Pancreas (tissue), 10 donors: ENCODE results near the gene CSNK1G1. TPM values are rescaled to one million over a fixed set of nuclear protein-coding genes. Genes with fewer than 3 reads are reported as not detected.

Experiments used
- ATAC-seq, 4 donors: fragments of 200-7000 bp; cut with Tn5 transposase; one replicate each; pipeline versions ENCODE4 v1.8.0 to v1.9.1; 2020; ENCODE audit warnings: mild to moderate bottlenecking in 4 of 4, moderate library complexity in 4 of 4
- DNase-seq, 6 donors: peaks; one replicate each; pipeline ENCODE4 v3.0.0-alpha.2; 2020
- FAIRE-seq: peaks from 2 replicates; lab custom pipeline; 2012; peaks lifted over from hg19 to GRCh38; lab: Jason Lieb, UNC
- H3K27ac ChIP-seq, 4 donors: fragments of 200-600 bp; sonication (generic); 1 replicate in 3 of 4; 2 replicates in 1 of 4; pipeline versions ENCODE4 v1.5.0 to v1.8.0; 2020
- H3K27me3 ChIP-seq, 4 donors: fragments of 200-600 bp; one replicate each; pipeline ENCODE4 v1.8.0; 2021
- H3K36me3 ChIP-seq, 3 donors: fragments of 200-600 bp; sonication (generic) in 1 of 3; one replicate each; pipeline versions ENCODE4 v1.5.0 to v1.8.0; 2020 to 2021
- H3K4me1 ChIP-seq, 3 donors: fragments of 200-600 bp; one replicate each; pipeline ENCODE4 v1.8.0; 2021
- H3K4me3 ChIP-seq, 4 donors: fragments of 200-600 bp; sonication (generic) in 2 of 4; one replicate each; pipeline versions ENCODE4 v1.5.0 to v1.8.0; 2020 to 2021
- H3K9me3 ChIP-seq, 4 donors: fragments of 200-600 bp; one replicate each; pipeline ENCODE4 v1.8.0; 2021
- CTCF ChIP-seq, 4 donors: fragments of 200-600 bp; sonication (generic) in 3 of 4; IDR thresholded peaks; one replicate each; pipeline versions ENCODE4 v1.5.0 to v1.8.0; 2021; ENCODE audit warnings: antibody characterized with exemption in 4 of 4
- WGBS, 2 donors: extraction: QIAGEN DNeasy Blood & Tissue Kit; methylation state at CpG; one replicate each; pipeline ENCODE4 v1.1.7; 2013; 5-methylcytosine and 5-hydroxymethylcytosine counted together
- intact Hi-C, 3 donors: fragments of 100-400 bp; cut with DNase I; formaldehyde crosslinking; loops; one replicate each; pipeline versions ENCODE4 v1.11.1 to v1.14.2; 2022
- polyA plus RNA-seq, 2 donors: library from polyadenylated mRNA; stranded (reverse); fragments of 200-250 nt; gene quantifications; one replicate each; pipeline ENCODE4 v1.2.3, GENCODE V29; 2013
- total RNA-seq, 6 donors: library from RNA; stranded (reverse); fragmentation: NEBNext Ultra II Directional in 4 of 6; extraction: Animal tissue kit (Norgen Biotek cat#: 25700) in 4 of 6; gene quantifications; one replicate each; pipeline versions ENCODE4 v1.2.1 to v1.2.4, GENCODE V29; 2021 to 2023
- donor health status: healthy with polysubstance abuse.
- donor health status: DM: no; HTN: no; CAD: no; lungs with moderate emphysema.
- donor health status: DM: no; HTN: no; CAD: no.
- donor health status: control.
- donor health status: control.
- donor health status: Bipolar disorder and iron deficiency.
- donor health status: DM: yes; HTN: yes; CAD: no.
- donor health status: DM: no; HTN: no; CAD: no.
- donor health status: DM: no; HTN: no; CAD: no.
- donor health status: DM: yes; HTN: yes; CAD: no.

Gene CSNK1G1
- total and polyA plus RNA-seq, 8 donors = 2.4 to 12.1 (median 7.0) TPM

GRCh38 chr15:64117759-64118487 lies 238.1 kb downstream of the CSNK1G1 start:
- Histone ChIP-seq H3K27me3 (no peaks in the 10 kb centered on the region), H3K4me1 (no peaks in the 10 kb centered on the region), H3K9me3 (no peaks in the 10 kb centered on the region), H3K36me3 (peaks cover 0 to 64% (median 22%) of the 10 kb centered on the region in 3 donors), H3K4me3 (no peak overlapping the region), H3K27ac (no peak overlapping the region)
- ATAC-seq (peak in 1 of 4 donors; percentile 15), FAIRE-seq (no peak), DNase-seq (no peak)
- no peak for TF ChIP-seq CTCF (IDR thresholded peaks at IDR 0.05)
- intact Hi-C loops = no loop called here
- 64 to 70% methylated on average over 5 of the region's 5 CpGs for WGBS, 2 donors

Other genes starting within 250 kb of the CSNK1G1 start
- gene SNX22, start 204.4 kb downstream of the CSNK1G1 start, total RNA-seq = 1 to 10 TPM in 3 of 6 donors, under 1 TPM in 3; 0.51 to 3.5 (median 1.0) TPM
- 1 to 10 TPM; 1.4 to 4.0 TPM for gene SNX22, start 204.4 kb downstream of the CSNK1G1 start, polyA plus RNA-seq
- 100 to 1,000 TPM; 230 to 367 (median 349) TPM for gene PPIB, start 193.2 kb downstream of the CSNK1G1 start, total RNA-seq
- 100 to 1,000 TPM; 432 to 576 TPM for gene PPIB, start 193.2 kb downstream of the CSNK1G1 start, polyA plus RNA-seq
- 1 to 10 TPM in 4 of 6 donors, under 1 TPM in 2; 0.51 to 2.1 (median 1.4) TPM for gene PCLAF, start 25.3 kb upstream of the CSNK1G1 start, total RNA-seq
- 1 to 10 TPM; 1.3 to 2.2 TPM for gene PCLAF, start 25.3 kb upstream of the CSNK1G1 start, polyA plus RNA-seq
- gene TRIP4, start 31.7 kb upstream of the CSNK1G1 start, total RNA-seq = 10 to 100 TPM in 3 of 6 donors, 1 to 10 TPM in 3; 9.1 to 17.5 (median 10.7) TPM
- 10 to 100 TPM; 11.7 to 15.4 TPM for gene TRIP4, start 31.7 kb upstream of the CSNK1G1 start, polyA plus RNA-seq
- 10 to 100 TPM; 10.9 to 25.2 (median 13.9) TPM for gene ZNF609, start 104.4 kb upstream of the CSNK1G1 start, total RNA-seq
- 1 to 10 TPM; 4.2 to 6.0 TPM for gene ZNF609, start 104.4 kb upstream of the CSNK1G1 start, polyA plus RNA-seq